ENCODE data around the gene METRNL.

The METRNL gene

DNA sequence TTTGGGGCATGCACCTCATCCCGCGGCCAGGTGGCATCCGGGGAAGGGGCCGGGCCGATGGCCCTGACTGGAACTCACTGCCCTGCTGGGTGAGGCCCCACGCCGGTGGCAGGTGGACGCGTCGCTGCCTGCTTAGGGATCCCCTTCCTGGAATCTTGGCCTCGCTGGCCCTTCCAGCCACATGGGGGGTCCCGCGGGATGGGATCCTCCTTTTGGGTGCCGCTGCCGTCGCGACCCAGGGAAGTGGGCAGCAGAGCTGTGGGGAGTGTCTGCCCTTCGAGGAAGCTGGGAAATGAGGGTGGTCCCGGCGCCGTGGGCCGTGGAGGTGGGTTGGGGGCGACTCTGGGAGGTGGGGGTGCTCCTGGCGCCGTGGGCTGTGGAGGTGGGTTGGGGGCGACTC is 12.8 kb downstream of the METRNL start:
- no peak for DNase-seq (ENCODE audit: low spot score)

DNA sequence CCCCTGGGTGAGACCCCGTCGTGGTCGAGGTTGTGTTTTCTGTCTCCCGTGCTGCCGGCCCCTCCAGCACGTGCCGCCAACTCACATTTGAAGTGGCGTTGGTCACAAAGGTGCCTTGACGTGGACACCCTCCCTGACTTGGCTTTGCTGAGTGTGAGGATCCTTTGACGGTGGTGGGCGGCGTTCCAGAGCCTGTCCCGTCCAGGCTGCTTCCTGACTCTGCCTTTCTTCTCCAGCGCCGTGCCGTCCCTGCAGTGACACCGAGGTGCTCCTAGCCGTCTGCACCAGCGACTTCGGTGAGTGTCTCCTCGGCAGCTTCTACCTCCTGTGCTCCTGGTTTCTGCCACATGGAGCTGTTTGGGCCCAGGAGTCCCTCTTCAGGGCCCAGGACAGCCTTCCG is 13.5 kb downstream of the METRNL start:
- no peak for DNase-seq (ENCODE audit: low spot score)

DNA sequence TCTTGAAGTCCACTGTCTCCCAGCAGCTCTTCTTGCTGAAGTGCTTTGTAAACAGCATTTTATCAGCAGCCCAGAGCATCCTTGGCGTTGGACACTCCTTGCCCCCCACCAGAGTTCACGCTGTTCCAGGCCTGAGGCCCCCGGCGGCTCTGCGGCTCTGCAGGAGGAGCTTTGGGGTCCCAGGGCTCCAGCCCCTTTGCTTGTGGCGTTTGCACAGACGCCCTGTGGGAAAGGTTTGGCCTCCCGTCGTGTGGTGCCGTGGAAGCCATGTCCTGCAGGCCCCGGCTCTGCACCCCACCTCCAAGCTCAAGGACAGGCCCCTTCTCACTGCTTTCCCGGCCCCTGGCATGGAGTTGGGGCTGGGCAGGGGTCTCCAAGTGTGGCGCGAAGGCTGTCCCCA is 14.1 kb downstream of the METRNL start:
- no peak for DNase-seq (ENCODE audit: low spot score)

DNA sequence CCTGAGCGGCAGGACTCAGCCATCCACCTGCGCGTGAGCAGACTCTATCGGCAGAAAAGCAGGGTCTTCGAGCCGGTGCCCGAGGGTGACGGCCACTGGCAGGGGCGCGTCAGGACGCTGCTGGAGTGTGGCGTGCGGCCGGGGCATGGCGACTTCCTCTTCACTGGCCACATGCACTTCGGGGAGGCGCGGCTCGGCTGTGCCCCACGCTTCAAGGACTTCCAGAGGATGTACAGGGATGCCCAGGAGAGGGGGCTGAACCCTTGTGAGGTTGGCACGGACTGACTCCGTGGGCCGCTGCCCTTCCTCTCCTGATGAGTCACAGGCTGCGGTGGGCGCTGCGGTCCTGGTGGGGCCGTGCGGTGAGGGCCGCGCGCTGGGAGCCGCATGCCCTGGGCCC is 14.9 kb downstream of the METRNL start:
- DNase-seq (ENCODE audit: low spot score) = no peak

DNA sequence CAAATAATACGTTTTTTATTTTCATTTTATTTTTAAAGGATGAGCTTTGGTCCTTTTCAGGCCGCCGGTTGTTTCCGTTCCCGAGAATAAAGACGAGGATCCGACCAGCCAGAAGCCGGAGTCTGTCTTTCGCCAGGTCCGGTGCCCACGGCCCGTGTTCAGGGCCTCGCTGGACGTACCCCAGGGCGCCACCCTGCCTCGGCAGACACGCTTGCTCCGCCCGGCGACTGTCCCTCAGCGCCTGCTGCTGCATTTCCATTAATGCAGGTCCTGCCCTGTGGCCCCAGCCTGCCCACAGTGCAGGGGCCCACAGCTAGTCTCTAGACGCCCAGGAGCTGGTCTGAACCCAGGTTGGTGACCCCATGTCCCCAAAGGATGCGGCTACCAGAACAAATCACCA is 15.6 kb downstream of the METRNL start:
- no peak for DNase-seq (ENCODE audit: low spot score)

DNA sequence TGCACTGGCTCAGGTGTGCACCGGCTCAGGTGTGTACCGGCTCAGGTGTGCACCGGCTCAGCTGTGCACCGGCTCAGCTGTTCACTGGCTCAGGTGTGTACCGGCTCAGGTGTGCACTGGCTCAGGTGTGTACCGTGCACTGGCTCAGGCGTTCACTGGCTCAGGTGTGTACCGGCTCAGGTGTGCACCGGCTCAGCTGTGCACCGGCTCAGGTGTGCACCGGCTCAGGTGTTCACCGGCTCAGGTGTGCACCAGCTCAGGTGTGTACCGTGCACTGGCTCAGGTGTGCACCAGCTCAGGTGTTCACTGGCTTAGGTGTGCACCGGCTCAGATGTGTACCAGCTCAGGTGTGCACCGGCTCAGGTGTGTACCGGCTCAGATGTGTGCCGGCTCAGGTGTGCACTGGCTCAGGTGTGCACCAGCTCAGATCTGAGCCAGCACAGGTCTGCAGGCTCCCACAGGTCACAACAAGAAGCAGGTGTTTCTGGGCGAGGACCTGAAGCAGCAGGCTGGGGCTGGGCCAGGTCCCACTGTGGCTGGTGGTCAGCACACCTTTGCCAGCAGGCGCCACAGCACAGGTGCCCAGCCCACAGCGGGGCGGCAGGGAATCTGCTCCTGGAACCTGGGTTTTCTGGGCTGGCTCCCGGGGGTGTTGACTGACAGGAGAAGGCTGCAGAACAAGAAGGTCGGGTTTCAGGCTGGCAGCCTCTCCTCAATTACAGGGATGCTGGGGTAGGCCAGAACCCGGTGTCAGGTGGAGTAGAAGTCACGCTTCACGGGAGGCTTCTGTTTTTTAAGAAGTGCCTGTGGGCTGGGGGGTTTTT is 17.2 kb downstream of the METRNL start:
- DNase-seq (ENCODE audit: low spot score) = no peak

DNA sequence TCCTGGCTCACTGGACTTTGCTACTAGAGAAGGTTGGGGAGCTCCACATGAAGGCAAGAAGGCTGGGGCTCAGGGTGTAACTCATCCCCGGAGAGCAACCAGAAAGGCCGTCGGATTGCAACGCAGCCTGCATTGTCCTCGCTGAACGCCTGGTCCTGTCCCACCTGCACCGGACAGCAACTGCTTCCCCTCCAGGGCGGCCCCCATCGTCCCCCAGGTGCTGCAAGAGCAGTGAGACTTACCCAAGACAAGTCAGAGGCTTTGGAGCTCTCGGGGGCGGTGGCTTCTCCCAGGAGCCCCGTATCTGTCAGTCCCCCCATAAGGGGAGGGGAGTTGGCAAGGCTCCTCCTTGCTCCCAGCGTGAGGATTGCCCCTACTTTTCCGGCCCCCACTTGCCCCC is 18.4 kb downstream of the METRNL start:
- DNase-seq (ENCODE audit: low spot score) = no peak

DNA sequence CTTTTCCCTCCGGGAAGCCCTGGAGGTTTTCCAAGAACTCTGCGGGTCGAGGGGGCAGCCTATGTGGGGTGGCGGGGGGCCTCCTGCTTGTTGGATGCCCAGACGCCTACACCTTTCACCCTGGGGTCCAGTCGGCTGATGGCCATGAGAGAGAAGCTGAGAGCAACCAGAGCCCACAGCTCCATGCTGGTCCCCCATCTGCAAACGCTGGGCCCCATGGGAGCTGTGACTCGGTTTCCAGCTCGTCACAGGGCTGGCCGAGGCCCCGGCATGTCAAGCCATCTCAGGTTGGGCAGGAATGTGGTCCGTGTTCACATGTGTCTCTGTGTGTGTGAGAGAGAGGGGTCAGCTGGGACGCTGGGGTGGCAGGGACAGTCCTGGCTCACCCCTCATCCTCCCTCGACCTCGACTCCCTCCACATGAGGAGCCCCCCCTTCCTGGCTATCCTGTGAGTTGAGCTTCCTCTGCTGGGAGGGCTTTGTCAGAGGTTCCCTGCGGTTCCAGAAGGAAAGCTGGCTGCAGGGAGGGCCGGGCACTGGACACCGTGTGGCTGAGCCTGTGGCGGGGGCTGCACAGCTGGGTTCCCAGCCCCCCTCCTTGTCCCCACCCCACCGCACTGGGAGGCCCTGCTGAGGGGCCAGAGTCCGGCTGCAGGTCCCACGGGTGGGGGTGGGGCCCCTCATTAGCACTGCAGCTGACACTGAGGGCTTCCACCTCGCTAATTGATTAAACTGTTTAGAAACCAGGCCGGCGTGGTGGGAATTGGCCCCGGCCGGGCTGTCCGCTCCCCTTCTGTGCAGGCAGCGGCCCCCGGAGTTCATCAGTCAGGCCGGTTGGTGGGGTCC is 19.1 kb downstream of the METRNL start:
- no peak for DNase-seq (ENCODE audit: low spot score)

DNA sequence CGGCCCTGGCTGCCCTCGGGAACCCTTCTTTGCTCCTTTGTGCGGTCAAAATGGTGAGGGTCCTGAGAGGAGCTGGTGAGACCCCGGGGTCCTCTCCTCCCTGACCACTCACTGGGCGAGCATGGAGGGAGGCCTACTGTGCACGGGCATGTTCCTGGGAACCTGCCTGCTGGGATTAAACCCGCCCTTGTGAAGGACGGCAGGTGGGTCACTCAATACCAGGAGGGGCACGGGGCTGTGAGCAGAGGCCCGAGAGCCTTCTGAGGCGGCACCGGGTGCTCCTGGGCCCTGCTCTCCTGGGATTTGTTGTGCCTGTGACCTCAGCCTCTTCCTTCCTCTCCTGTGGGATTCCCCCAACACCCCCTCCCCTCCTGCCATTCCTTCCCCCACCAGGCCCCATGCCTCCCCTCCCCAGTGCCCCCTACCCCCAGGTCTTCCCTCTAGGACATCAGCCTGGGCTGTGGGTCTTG is 19.7 kb downstream of the METRNL start:
- no peak for DNase-seq (ENCODE audit: low spot score)

DNA sequence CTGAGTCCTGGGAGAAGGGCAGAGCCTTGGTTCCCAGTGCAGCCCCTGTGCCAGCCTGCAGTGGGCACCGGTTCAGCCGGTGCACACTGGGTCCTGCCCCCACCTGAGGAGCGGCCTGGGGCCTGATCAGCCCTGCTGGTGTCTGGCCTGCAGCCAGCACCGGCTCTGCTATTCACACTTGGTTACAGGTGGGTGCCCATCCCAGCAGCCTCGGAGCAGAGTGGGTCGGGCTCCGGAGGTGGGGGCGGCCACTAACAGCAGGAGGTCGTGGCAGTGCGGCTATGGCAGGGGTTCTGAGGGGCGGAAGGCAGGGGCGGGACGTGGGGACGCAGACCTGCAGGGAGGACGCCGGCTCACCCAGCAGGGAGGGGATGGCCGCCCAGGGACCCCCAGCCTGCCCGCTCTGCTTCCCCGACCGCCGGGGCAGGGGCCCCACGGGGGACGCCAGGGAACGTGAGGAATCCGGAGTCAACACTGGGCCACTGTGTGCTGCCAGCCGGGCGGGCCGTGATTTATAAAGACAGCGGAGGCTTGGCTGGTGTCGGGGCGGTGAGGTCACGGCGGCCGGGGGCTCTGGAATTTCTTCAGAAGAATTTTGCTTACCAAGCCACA is 20.3 kb downstream of the METRNL start:
- no peak for DNase-seq (ENCODE audit: low spot score)

DNA sequence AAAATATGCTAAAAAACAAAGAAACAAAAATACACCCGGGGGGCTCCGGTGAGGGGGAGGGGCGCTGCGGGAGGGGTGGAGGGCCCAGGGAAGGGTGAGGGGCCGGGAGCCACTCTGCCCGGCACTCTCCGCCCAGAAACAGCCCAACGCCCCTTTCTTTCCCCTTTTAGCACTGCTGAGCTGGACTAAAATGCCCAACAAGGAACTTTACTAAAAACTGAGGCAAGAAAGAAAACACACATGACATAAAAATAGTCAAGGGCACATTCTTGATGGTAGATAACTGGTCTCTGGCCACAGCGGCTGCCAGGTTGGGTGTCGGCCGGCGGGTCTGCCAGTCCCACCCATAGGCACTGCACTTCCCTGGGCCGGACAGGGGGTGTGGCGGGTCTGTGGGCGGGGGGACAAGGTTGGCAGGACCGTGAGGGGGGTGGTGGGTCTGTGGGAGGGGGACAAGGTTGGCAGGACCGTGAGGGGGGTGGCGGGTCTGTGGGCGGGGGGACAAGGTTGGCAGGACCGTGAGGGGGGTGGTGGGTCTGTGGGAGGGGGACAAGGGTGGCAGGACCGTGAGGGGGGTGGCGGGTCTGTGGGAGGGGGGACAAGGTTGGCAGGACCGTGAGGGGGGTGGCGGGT is 20.9 kb downstream of the METRNL start:
- DNase-seq (ENCODE audit: low spot score) = no peak

DNA sequence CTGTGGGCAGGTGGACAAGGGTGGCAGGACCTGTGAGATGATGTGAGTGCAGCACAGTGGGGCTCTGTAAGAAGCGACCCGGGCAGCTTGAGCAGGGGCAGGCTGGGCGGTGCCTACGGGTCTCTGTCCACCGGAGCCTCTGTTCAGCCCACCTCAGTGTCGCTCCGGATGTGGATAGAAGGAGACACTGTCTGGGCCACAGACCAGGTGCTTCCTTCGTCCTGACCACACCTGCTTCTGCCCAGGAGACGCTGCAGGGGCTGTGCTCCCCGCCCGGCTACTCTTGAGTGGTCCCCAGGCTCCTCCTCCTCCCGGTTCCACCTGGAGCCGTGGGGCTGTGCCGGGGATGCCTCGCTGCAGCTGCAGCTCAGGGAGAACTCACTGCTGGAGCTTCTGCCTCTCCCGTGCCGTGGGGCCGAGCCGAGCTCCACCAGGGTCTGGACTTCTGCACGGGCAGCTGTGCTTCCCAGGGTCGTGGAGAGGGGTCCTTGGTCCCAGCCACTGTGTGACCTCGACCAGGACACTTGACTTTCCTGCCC is 21.5 kb downstream of the METRNL start:
- no peak for DNase-seq (ENCODE audit: low spot score)

DNA sequence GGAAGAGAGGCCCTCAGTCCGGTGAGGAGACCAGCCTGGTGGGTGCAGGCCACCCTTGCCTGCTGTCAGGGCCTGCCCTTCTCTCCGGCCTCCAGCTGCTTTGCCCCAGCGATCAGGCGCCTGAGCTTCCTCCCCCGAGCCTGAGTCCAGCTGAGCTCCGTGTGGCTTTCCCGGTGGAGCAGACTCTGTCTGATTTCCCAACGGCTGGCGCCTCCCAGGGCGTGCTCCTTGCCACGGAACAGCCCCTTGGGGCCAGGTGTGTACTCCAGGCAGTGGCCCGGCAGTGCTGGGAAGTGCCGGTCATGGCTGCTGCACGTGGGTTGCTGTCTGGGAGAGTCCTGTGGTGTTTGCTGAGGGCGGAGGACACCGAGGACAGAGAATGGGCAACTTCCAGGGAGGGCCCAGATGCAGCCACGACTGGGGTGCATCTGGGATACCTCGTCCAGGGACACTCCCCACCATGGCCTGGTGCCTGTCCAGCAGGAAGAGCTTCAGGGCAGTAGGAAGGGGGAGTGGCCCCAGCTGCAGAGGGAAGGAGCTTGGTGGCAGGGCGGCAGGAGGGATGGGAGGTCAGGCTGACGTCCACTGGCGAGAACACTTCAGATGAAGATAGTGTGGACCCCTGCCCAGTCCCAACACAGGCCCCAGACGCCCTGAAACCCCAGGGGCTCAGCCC is 22.5 kb downstream of the METRNL start:
- DNase-seq (ENCODE audit: low spot score) = no peak

DNA sequence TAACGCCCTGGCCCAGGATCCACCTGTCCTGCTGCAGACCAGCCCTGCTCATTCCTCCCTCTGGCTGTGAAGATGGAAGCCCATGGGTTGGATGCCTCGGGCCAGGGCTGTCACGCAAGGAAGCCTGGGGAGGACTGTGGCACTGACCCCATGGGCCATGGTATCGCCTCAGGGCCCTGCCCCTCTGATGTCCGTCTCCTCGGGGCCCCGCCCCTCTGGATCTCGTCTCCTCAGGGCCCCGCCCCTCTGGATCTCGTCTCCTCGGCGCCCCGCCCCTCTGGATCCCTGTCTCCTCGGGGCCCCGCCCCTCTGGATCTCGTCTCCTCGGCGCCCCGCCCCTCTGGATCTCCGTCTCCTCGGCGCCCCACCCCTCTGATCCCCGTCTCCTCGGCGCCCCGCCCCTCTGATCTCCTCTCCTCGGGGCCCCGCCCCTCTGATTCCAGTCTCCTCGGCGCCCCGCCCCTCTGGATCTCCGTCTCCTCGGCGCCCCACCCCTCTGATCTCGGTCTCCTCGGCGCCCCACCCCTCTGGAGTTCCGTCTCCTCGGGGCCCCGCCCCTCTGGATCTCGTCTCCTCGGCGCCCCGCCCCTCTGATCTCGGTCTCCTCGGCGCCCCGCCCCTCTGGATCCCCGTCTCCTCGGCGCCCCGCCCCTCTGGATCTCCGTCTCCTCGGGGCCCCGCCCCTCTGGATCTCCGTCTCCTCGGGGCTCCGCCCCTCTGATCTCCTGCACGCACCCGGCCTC is 24.0 kb downstream of the METRNL start:
- DNase-seq (ENCODE audit: low spot score) = peak; percentile 12

DNA sequence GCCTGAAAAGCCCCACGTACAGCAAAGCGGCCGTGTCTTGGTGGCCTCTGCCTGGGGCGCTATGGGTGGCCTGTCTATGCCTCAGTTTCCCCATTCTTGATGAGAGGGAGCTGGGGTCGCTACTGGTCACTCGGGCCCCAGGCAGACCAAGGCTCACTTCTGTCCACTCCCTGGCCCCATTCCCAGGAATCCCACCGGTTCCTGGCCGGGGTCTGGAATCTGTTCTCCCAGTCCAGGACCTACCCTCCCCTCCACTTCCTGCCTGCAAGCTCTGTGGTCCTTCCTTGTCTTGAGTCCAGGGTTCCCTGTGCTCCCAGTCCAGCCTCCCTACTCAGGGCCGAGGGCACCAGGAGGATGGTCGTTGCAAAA is 24.5 kb downstream of the METRNL start:
- no peak for DNase-seq (ENCODE audit: low spot score)

DNA sequence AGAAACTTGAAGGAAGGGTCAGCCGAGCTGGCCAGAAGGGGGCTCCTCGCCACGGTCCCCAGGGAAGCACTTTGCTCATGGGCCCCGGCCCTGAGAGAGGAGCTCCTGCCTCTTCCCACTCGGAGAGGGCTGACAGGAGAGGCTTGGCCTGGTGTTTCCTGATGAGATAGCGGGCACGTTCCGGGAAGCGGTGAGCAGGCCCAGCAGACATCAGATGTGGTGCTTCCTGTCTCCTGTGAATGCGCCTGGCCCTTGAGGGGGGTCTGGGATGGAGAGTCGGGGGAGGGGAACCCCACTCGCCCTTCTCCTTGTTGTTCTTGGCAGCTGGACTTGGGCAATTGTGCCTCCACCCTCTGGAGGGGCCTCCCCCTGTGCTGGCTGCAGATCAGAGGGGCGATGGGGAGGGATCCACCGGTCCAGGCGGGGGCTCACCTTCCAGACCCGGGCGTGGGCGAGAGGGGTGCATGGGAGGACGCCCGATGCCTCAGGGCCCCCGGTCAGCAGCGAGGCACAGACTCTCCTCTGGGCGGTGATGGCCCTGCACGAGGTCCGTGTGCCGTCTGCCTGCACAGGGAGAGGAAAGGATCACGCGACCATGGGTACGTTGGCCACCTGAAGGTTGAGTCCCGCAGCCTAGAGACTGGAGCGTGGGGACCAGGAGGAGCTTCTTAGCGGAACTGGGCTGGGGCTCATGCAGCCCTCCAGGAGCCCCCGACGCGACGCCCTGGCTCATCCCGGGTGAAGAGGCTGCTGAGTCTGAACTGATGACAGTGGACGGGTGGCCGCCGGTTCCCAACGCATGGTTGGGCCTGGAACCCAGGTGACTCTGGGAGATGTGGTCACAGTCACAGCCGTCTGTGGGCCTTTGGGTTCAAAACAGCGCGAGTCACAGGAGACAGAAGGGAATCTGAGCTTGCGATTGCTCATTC is 25.4 kb downstream of the METRNL start:
- no peak for DNase-seq (ENCODE audit: low spot score)

DNA sequence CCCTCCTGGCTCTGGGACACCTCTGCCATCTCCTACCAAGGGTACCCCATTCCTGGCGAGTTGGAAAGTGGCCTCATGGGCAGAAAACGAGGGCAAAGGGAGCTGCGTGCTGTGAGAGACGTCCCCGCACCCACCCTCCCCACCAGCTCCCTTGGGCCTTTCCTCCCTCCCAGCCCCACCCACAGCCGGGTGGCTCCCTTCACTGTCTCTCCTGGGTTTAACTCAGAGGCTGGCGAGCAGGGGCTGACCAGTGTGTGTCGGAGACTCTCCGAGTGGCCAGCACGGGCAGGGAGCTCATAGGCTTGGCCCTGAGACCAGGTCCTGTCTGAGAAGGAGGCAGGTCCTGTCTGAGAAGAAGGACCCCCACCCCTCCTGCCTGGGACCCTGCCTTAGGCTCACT is 26.1 kb downstream of the METRNL start:
- DNase-seq (ENCODE audit: low spot score) = no peak

DNA sequence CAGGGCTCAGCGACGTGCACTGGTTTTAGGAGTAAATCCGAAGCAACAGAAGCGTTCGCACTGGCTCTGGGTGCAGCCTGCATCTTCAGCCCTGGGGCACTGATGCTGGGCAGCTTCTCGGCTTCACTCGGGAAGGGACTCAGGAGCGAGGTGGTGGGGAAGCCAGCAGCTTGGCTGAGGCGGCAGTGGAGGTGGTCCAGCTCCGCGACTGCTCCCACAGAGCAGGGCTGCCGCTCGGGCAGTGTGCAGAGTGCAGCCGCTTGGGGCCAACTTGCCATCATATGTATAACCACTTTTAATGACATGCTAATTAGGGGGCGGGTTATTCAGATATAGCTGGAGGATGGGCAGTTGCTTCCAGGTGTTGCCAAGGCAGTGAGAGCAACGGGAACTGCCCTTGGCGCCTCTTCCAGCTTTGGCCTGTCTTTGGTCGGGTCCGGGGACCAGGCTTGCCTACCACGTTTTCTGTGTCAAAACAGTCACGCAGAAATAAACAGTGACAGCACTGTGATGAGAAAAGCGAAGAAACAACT is 26.7 kb downstream of the METRNL start:
- DNase-seq (ENCODE audit: low spot score) = no peak

DNA sequence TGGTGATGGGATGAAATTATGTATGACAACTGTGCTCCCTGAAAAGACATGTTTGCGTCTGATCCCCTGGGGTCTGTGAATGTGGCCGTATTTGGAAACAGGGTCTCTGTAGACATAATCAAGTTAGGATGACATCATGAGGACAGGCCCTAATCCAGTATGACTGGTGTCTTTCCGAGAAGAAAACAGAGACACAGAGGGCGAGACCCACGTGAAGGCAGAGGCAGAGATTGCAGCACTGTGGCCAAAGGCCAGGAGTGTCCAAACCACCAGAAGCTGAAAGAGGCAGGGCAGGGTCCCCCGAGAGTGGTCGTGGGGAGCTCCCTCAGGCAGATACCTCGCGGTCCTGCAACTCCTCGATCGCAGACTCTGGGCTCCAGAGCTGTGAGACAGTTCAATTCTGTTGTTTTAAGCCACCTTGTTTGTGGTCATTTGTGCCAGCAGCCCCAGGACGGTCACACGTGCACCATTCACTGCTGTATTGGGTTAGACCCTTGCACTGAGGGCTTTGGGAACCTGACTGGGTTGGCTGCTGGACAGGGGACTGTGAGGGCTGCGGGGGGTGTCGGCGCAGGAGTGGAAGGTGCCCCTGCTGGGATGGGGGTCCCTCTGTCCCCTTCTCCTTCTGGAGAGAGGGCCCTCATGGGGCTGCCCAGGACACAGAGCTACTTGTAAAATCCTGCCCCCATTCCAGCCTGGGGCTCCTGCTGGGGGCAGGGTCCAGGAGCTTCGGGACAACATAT is 27.7 kb downstream of the METRNL start:
- DNase-seq (ENCODE audit: low spot score) = no peak

Data from pons (tissue), 1 donor.